Embryonic facial prominence (tissue), 1 donor: ENCODE data around the gene FRK.
"Not testable (repeated sequence)": the region's sequence is repeated elsewhere in the genome, so short reads cannot be mapped to it uniquely, and the experiment has no call there.

Experiments used
- DNase-seq: peaks from one replicate; pipeline ENCODE4 v3.0.0-alpha.2; 2016; ENCODE audit errors: extremely low spot score

Gene FRK

DNA sequence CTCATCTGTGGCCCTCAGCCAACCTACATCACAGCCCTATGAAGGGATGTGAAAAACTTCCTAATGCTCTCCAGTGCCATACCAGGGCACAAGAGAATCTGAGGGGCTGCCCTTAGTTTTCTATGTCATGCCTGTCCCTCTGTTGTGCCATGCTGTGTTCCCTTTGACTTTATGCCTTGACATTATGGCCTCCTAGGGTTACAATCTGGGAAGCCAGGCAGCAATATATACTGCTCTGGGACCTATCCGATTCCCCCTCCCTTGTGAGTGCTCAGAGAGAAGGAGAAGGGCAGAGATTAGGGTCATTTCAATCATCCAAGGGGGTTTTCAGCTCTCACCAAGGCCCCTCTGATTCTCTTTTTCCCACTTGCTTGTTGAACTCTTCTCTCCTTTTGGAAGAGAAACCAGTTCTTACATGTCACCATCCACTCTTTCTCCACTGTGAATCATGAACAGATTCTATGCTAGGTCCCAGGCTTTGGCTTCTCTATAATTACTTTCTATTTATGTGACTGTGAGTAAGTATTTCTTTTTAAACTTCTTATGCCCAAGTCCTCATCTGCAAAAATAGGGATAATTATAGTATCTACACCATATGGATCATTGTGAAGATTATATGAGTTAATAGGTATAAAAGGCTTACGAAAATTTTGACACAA, 14.2 kb upstream of the FRK start:
- DNase-seq = no peak

GRCh38 chr6:116073765-116074440, 13.2 kb upstream of the FRK start:
- no peak for DNase-seq

DNA sequence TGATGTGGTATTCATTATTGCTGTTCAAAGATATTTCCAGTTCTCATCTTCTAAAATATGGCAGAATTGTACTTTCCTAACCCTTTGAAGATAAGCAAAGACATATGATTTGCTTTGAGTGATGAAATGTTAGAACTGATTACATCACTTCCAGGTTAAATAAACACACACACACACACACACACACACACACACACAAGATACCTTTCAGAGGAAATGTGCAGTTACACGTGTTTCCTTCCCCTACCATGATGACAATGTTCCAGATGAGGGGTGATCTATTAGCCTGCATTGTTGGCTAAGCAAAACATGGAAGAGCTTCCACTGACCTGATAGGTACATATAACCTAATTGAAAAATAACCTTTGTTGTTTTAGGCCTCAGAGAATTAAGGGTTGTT, 11.7 kb upstream of the FRK start:
- DNase-seq = no peak

- DNase-seq = no peak
Measured at GRCh38 chr6:116070616-116071389, 10.1 kb upstream of the FRK start.

GRCh38 chr6:116070101-116070500, 9.4 kb upstream of the FRK start:
- no peak for DNase-seq

DNA sequence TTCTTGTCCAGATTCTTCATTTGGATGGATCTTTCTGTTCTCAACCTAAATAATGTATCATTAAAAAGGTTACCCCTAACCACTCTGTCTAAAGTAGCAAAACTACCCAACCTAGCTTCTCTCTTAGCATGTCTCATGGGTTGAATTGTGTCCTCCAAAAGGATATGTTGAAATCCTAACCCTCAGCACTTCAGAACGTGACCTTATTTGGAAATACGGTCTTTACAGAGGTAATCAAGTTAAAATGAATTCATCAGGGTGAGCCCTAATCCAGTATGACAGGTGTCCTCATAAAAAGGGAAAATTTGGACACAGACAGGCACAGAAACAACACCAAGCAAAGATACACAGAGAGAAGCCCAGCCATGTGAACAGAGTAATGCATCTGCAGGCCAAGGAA, 6.1 kb upstream of the FRK start:
- DNase-seq = no peak

GRCh38 chr6:116064666-116065065, 4.0 kb upstream of the FRK start:
- no peak for DNase-seq

DNA sequence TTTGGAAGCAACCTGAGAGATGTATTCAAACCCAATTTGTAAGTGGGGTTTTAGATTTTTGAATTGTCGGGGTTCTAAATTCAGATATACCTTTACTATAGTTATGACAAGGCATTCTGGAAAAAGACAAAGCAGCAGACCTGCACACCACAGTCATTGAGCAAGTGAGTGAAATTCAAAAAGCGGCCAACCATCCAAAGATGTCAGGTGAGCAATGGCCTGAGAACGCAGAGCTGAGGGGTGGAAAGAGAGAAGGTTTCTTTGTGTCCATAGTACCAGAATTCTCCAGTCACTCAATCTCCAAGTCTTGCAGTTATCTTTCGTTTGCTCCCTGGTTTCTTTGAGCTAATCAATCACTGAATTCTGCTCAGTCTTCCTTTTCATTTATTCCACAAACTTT, 1.8 kb upstream of the FRK start:
- DNase-seq = no peak

GRCh38 chr6:116059713-116060571, 749 bp downstream of the FRK start:
- DNase-seq = no peak

- no peak for DNase-seq
Measured at GRCh38 chr6:116057766-116058165, 2.9 kb downstream of the FRK start.

- DNase-seq = no peak
Measured at GRCh38 chr6:116055513-116055912, 5.2 kb downstream of the FRK start.

DNA sequence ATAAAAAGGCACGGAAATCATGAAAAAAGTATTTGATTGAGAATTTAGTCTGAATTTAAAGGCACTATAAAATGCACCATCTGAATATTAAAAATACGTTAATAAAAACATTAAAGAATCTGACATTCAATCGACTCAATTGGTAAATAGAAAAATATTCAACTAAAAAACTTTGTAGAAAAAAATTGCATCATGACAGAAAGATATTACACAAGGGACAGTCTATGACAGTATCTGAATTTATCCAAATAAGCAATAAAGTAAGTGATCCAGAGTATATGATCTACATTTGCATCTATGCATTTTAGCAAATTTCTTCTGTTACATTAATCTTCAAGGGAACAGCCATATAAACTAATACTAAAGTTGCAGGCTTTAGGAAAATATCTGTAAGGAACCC, 9.4 kb downstream of the FRK start:
- no peak for DNase-seq

- DNase-seq = no peak
Measured at GRCh38 chr6:116050737-116051136, 10.0 kb downstream of the FRK start.

GRCh38 chr6:116049321-116049720, 11.4 kb downstream of the FRK start:
- DNase-seq = no peak

- DNase-seq = no peak
Measured at GRCh38 chr6:116047173-116047933, 13.3 kb downstream of the FRK start.

GRCh38 chr6:116046737-116047136, 14.0 kb downstream of the FRK start:
- no peak for DNase-seq

DNA sequence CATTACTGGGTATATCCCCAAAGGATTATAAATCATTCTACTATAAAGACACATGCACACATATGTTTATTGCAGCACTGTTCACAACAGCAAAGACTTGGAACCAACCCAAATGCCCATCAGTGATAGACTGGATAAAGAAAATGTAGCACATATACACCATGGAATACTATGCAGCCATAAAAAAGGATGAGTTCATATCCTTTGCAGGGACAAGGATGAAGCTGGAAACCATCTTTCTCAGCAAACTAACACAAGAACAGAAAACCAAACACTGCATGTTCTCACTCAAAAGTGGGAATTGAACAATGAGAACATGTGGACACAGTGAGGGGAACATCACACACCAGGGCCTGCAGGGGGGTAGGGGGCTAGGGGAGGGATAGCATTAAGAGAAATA, 14.4 kb downstream of the FRK start:
- not testable (repeated sequence) for DNase-seq

DNA sequence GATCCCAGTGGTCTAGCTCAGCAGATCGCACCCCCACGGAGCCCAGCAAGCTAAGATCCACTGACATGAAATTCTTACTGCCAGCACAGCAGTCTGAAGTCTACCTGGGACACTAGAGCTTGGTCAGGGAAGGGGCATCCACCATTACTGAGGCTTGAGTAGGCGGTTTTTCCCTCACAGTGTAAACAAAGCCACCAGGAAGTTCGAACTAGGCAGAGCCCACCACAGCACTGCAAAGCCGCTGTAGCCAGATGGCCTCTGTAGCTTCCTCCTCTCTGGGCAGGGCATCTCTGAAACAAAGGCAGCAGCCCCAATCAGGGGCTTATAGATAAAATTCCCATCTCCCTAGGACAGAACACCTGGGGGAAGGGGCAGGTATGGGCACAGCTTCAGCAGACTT, 18.8 kb downstream of the FRK start:
- DNase-seq = no peak

DNA sequence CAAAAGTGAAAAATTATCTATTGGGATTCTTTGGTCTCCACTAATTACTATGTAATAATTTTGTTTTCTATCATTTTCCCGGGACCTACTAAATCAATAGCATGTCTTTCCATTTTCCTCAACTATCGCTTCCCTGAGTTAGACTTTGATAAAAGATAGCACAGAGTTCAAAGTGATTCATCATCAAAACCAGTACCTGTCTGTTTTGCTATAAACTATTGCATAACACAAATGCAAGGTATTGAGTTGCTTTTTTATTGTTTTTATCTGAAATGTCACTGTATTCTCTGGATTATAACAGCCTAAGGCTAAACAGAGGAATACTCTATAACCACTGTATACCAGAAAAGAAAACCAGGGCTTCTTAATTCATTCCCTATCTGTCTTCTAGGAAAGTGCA, 19.7 kb downstream of the FRK start:
- no peak for DNase-seq

DNA sequence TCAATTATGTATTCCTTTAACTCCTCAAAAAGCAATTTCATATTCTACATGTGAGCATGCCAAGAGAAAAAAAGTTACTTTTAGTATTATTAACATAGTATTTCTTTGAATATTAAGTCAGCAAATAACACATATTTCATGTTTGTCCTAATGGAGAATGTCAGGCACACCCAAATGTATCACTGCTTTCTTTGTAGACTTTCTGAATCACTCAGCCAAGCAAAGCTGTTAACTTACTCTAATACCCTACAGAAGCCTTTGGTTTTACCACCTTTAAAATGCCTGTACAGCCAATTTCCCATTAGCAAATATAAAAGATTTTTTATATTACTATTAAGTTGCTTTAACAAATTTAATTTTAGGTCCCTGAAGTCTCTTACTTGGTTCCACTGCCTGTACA, 23.8 kb downstream of the FRK start:
- no peak for DNase-seq

- no peak for DNase-seq
Measured at GRCh38 chr6:116036075-116036773, 24.5 kb downstream of the FRK start.
